IMR-90 (cell line): ENCODE data around the gene ENDOV. TPM values are rescaled to one million over a fixed set of nuclear protein-coding genes. Genes with fewer than 3 reads are reported as not detected.

ENCODE experiments used
- ATAC-seq: fragments of 200-7000 bp; cut with Tn5 transposase; 2 replicates; pipeline ENCODE4 v1.9.1; 2020; ENCODE audit warnings: low read depth, mild to moderate bottlenecking, moderate library complexity
- BruUV-seq: library from RNA; stranded (reverse); fragments of 400-500 nt; replicated peaks from 2 replicates; lab custom pipeline; 2021; lab: Mats Ljungman, UMichigan
- CTCF ChIA-PET: fragments of 300-600 bp; formaldehyde crosslinking; extraction: SDS; loops from one replicate; lab custom pipeline; 2021; ENCODE audit warnings: antibody characterized with exemption; lab: Yijun Ruan, JAX
- POLR2A ChIA-PET: fragments of 300-600 bp; sonication (Branson Sonifier 250); formaldehyde crosslinking; loops from one replicate; lab custom pipeline; 2022; ENCODE audit warnings: antibody characterized with exemption; ENCODE audit not compliant: unreplicated experiment; lab: Charles Lee
- DNase-seq: peaks from one replicate; pipeline ENCODE4 v3.0.0; 2013
- H2AFZ ChIP-seq: replicated peaks from 2 replicates; pipeline ENCODE3; 2013; ENCODE audit warnings: low read length, mild to moderate bottlenecking; ENCODE audit not compliant: poor library complexity
- H2AK5ac ChIP-seq: 2 replicates; pipeline ENCODE4 v1.6.1; 2013; ENCODE audit warnings: low read depth, low read length, inconsistent platforms
- H2AK9ac ChIP-seq: replicated peaks from 2 replicates; pipeline ENCODE3; 2013; ENCODE audit warnings: mild to moderate bottlenecking, low read depth, low read length, moderate library complexity; ENCODE audit not compliant: poor library complexity
- H2BK120ac ChIP-seq: 2 replicates; pipeline ENCODE4 v1.6.1; 2013; ENCODE audit warnings: low read depth, low read length, inconsistent platforms
- H2BK15ac ChIP-seq: 3 replicates; pipeline ENCODE4 v1.6.1; 2013; ENCODE audit warnings: low read depth, low read length, inconsistent platforms
- H2BK20ac ChIP-seq: 2 replicates; pipeline ENCODE4 v1.6.1; 2013; ENCODE audit warnings: low read depth, mild to moderate bottlenecking, inconsistent platforms, low read length, moderate library complexity
- H2BK5ac ChIP-seq: 2 replicates; pipeline ENCODE4 v1.6.1; 2013; ENCODE audit warnings: mild to moderate bottlenecking, low read depth, low read length, inconsistent platforms; ENCODE audit not compliant: poor library complexity, severe bottlenecking
- H3K14ac ChIP-seq: replicated peaks from 2 replicates; pipeline ENCODE4 v1.6.1; 2013; ENCODE audit warnings: low read depth, low read length, inconsistent platforms
- H3K18ac ChIP-seq: 2 replicates; pipeline ENCODE4 v1.6.1; 2013; ENCODE audit warnings: low read depth, low read length, control low read depth
- H3K23ac ChIP-seq: 2 replicates; pipeline ENCODE4 v1.6.1; 2013; ENCODE audit warnings: low read depth, low read length, inconsistent platforms
- H3K27ac ChIP-seq: 2 replicates; pipeline ENCODE4 v1.5.1; 2013; ENCODE audit warnings: mild to moderate bottlenecking, control low read depth, low read length; ENCODE audit not compliant: insufficient read depth
- H3K27me3 ChIP-seq: 2 replicates; pipeline ENCODE4 v1.6.1; 2013; ENCODE audit warnings: low read length; ENCODE audit not compliant: control insufficient read depth, insufficient read depth
- H3K36me3 ChIP-seq: 2 replicates; pipeline ENCODE4 v1.6.1; 2013; ENCODE audit warnings: low read length, mixed read lengths; ENCODE audit not compliant: control insufficient read depth, insufficient read depth
- H3K4ac ChIP-seq: 2 replicates; pipeline ENCODE4 v1.6.1; 2013; ENCODE audit warnings: low read depth, low read length, inconsistent platforms
- H3K4me1 ChIP-seq: 2 replicates; pipeline ENCODE4 v1.6.1; 2013; ENCODE audit warnings: low read length, mixed read lengths; ENCODE audit not compliant: control insufficient read depth, insufficient read depth
- H3K4me2 ChIP-seq: 2 replicates; pipeline ENCODE4 v1.6.1; 2013; ENCODE audit warnings: low read depth, mild to moderate bottlenecking, control low read depth, low read length, moderate library complexity
- H3K4me3 ChIP-seq: 2 replicates; pipeline ENCODE4 v1.5.1; 2013; ENCODE audit warnings: low read depth, mild to moderate bottlenecking, control low read depth, low read length, moderate library complexity; ENCODE audit not compliant: insufficient read depth
- H3K56ac ChIP-seq: 2 replicates; pipeline ENCODE4 v1.6.1; 2013; ENCODE audit warnings: low read length, inconsistent platforms; ENCODE audit not compliant: insufficient read depth; ENCODE audit errors: extremely low read depth
- H3K79me1 ChIP-seq, 2 experiments: 2 replicates each; pipeline ENCODE4 v1.6.1; 2013; ENCODE audit warnings: low read length in 2 of 2, inconsistent platforms in 1 of 2, low read depth in 1 of 2
- H3K9ac ChIP-seq: 2 replicates; pipeline ENCODE4 v1.6.1; 2013; ENCODE audit warnings: low read depth, low read length, control low read depth
- H3K9me1 ChIP-seq: 2 replicates; pipeline ENCODE4 v1.6.1; 2013; ENCODE audit warnings: low read length, inconsistent platforms; ENCODE audit not compliant: insufficient read depth
- H3K9me3 ChIP-seq: 2 replicates; pipeline ENCODE4 v1.6.1; 2013; ENCODE audit warnings: low read length; ENCODE audit not compliant: control insufficient read depth, insufficient read depth
- H4K20me1 ChIP-seq: 2 replicates; pipeline ENCODE4 v1.6.1; 2013; ENCODE audit warnings: low read length, inconsistent platforms; ENCODE audit not compliant: insufficient read depth
- H4K5ac ChIP-seq: 2 replicates; pipeline ENCODE4 v1.6.1; 2013; ENCODE audit warnings: mild to moderate bottlenecking, low read depth, low read length, control low read depth
- H4K8ac ChIP-seq, 2 experiments: 2 replicates each; pipeline ENCODE4 v1.6.1; 2013; ENCODE audit warnings: low read depth in 2 of 2, low read length in 2 of 2, control low read depth in 1 of 2, inconsistent platforms in 1 of 2
- H4K91ac ChIP-seq: 2 replicates; pipeline ENCODE4 v1.6.1; 2013; ENCODE audit warnings: low read depth, low read length, inconsistent platforms; ENCODE audit not compliant: insufficient read depth
- BHLHE40 ChIP-seq: fragments of 150-350 bp; IDR thresholded peaks from 2 replicates; pipeline ENCODE4 v1.6.1; 2016; ENCODE audit warnings: mild to moderate bottlenecking, low read depth, low read length
- CEBPB ChIP-seq: IDR thresholded peaks from 2 replicates; pipeline ENCODE4 v1.6.1; 2012; ENCODE audit warnings: low read depth, low read length, improper control_type of control experiment
- CHD1 ChIP-seq: IDR thresholded peaks from 2 replicates; pipeline ENCODE4 v1.6.1; 2012; ENCODE audit warnings: low read depth, low read length, improper control_type of control experiment
- FOS ChIP-seq: fragments of 150-350 bp; IDR thresholded peaks from 2 replicates; pipeline ENCODE4 v1.6.1; 2016; ENCODE audit warnings: low read depth, low read length
- MAFK ChIP-seq: IDR thresholded peaks from 2 replicates; pipeline ENCODE4 v1.6.1; 2012; ENCODE audit warnings: low read depth, low read length, improper control_type of control experiment
- MAZ ChIP-seq: IDR thresholded peaks from 2 replicates; pipeline ENCODE4 v1.6.1; 2012; ENCODE audit warnings: low read depth, mild to moderate bottlenecking, low read length, improper control_type of control experiment, moderate library complexity, borderline replicate concordance
- MXI1 ChIP-seq: IDR thresholded peaks from 2 replicates; pipeline ENCODE4 v1.6.1; 2012; ENCODE audit warnings: low read depth, mild to moderate bottlenecking, low read length, moderate library complexity, borderline replicate concordance
- NFE2L2 ChIP-seq: fragments of 150-350 bp; IDR thresholded peaks from 2 replicates; pipeline ENCODE4 v1.6.1; 2016; ENCODE audit warnings: low read depth, mild to moderate bottlenecking, low read length
- POLR2A ChIP-seq: IDR thresholded peaks from 2 replicates; pipeline ENCODE4 v1.6.1; 2012; ENCODE audit warnings: mild to moderate bottlenecking, low read depth, low read length
- RAD21 ChIP-seq: IDR thresholded peaks from 2 replicates; pipeline ENCODE4 v1.6.1; 2012; ENCODE audit warnings: low read length, improper control_type of control experiment
- RCOR1 ChIP-seq: IDR thresholded peaks from 2 replicates; pipeline ENCODE4 v1.6.1; 2012; ENCODE audit warnings: mild to moderate bottlenecking, low read length, improper control_type of control experiment; ENCODE audit not compliant: insufficient replicate concordance
- RFX5 ChIP-seq: IDR thresholded peaks from 2 replicates; pipeline ENCODE4 v1.8.0; 2012; ENCODE audit warnings: low read depth, mild to moderate bottlenecking, low read length, moderate library complexity
- SMC3 ChIP-seq: fragments of 150-350 bp; IDR thresholded peaks from 2 replicates; pipeline ENCODE4 v1.6.1; 2016; ENCODE audit warnings: low read depth, mild to moderate bottlenecking, antibody characterized with exemption, low read length, moderate library complexity
- WGBS, 2 experiments: methylation state at CpG; one replicate each; pipeline versions ENCODE4 v1.1.5 to v1.1.7; 2013; ENCODE audit warnings: missing lambda C conversion rate in 2 of 2; ENCODE audit not compliant: insufficient read length in 1 of 2; ENCODE audit errors: extremely low coverage in 2 of 2; 5-methylcytosine and 5-hydroxymethylcytosine counted together
- dilution Hi-C: fragments of 300-500 bp; cut with HindIII; formaldehyde crosslinking; loops from one replicate; pipeline ENCODE4 v1.14.3; 2018; ENCODE audit warnings: low sequenced_read_pairs; ENCODE audit not compliant: unreplicated experiment
- in situ Hi-C: fragments of 300-500 bp; cut with MboI; formaldehyde crosslinking; loops from 3 replicates; pipeline ENCODE4 v1.14.3; 2019; ENCODE audit warnings: low sequenced_read_pairs, inconsistent platforms, mixed read lengths
- intact Hi-C: fragments of 100-400 bp; cut with micrococcal nuclease; formaldehyde crosslinking; loops from 2 replicates; pipeline ENCODE4 v1.10.0; 2022
- polyA plus RNA-seq, 3 experiments: library from polyadenylated mRNA; depleted of rRNA; stranded (reverse); fragments of >200 nt; gene quantifications; 2 replicates each; pipeline ENCODE4 v1.2.3, GENCODE V29; 2012; ENCODE audit warnings: low replicate concordance in 1 of 3
- total RNA-seq: library from RNA; depleted of rRNA; stranded (reverse); fragments of >200 nt; gene quantifications from 2 replicates; pipeline ENCODE4 v1.2.3, GENCODE V29; 2012
- TF ChIP-seq, protein P1 (sequence below): fragments of 150-350 bp; IDR thresholded peaks from 2 replicates; pipeline ENCODE4 v1.6.1; 2016; ENCODE audit warnings: low read depth, mild to moderate bottlenecking, low read length, moderate library complexity, borderline replicate concordance
- TF ChIP-seq, protein P2 (sequence below): fragments of 150-350 bp; IDR thresholded peaks from 2 replicates; pipeline ENCODE4 v1.6.1; 2017; ENCODE audit warnings: mild to moderate bottlenecking, antibody characterized with exemption, low read length, low read depth
- TF ChIP-seq, protein P3 (sequence below): conservative IDR thresholded peaks from 2 replicates; pipeline ENCODE4 v1.5.1; 2012; ENCODE audit warnings: mild to moderate bottlenecking, low read depth, low read length, improper control_type of control experiment

The ENDOV gene
- total and polyA plus RNA-seq, 2 of the 4 experiments (the other 2 are of a cell fraction), result 15.1 to 30.3 TPM

DNA sequence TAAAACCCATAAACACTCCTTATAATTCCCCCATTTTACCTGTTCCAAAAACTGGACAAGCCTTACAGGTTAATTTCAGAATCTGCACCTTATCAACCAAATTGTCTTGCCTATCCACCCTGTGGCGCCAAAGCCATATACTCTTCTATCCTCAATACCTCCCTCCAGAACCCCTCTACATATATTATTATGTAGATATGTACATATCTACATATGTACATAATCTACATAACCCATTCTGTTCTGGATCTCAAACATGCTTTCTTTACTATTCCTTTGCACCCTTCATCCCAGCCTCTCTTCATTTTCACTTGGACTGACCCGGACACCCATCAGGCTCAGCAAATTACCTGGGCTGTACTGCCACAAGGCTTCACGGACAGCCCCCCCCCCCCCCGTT is 12.0 kb upstream of the ENDOV start:
- H3K27ac ChIP-seq, result no peak overlapping the region
- H2AK5ac ChIP-seq, result no peak overlapping the region
- H3K18ac ChIP-seq, result no peak overlapping the region
- intact Hi-C loops, result no loop called here
- H3K4me3 ChIP-seq, result no peak overlapping the region
- H3K9me1 ChIP-seq, result no peaks in the 10 kb centered on the region
- no peak overlapping the region for H4K5ac ChIP-seq
- dilution Hi-C loops, result no loop called here
- peaks cover 11% of the 10 kb centered on the region for H3K27me3 ChIP-seq
- H2AK9ac ChIP-seq, result no peak overlapping the region
- no peaks in the 10 kb centered on the region for H3K79me1 ChIP-seq
- no peak overlapping the region for H2AFZ ChIP-seq
- ATAC-seq, result no peak
- H3K4ac ChIP-seq, result no peak overlapping the region
- H2BK15ac ChIP-seq, result no peak overlapping the region
- no peak overlapping the region for H3K56ac ChIP-seq
- H4K20me1 ChIP-seq, result no peaks in the 10 kb centered on the region
- H4K8ac ChIP-seq, result no peak overlapping the region
- H3K9ac ChIP-seq, result no peak overlapping the region
- H3K23ac ChIP-seq, result no peak overlapping the region
- no peak overlapping the region for H3K14ac ChIP-seq
- H4K91ac ChIP-seq, result no peak overlapping the region
- CTCF ChIA-PET, result no interaction called here
- H2BK120ac ChIP-seq, result no peak overlapping the region
- no peak overlapping the region for H3K4me2 ChIP-seq
- WGBS, 2 experiments, result 86% methylated on average over 1 of the region's 4 CpGs; no CpG with 5 or more reads in 1 of the 2 experiments
- no peak overlapping the region for H2BK20ac ChIP-seq
- H2BK5ac ChIP-seq, result no peak overlapping the region
- H3K4me1 ChIP-seq, result no peaks in the 10 kb centered on the region
- H3K9me3 ChIP-seq, result no peaks in the 10 kb centered on the region
- no TSS peak for BruUV-seq
- POLR2A ChIA-PET, result no interaction called here
- H3K36me3 ChIP-seq, result no peaks in the 10 kb centered on the region
- DNase-seq, result no peak
- in situ Hi-C loops, result no loop called here
- TF ChIP-seq MXI1 (no peak), RAD21 (no peak), BHLHE40 (no peak), MAFK (no peak), CHD1 (no peak), RFX5 (no peak), CEBPB (no peak), POLR2A (no peak), RCOR1 (no peak), FOS (no peak), SMC3 (no peak), MAZ (no peak), NFE2L2 (no peak)
- TF ChIP-seq, protein P1, sequence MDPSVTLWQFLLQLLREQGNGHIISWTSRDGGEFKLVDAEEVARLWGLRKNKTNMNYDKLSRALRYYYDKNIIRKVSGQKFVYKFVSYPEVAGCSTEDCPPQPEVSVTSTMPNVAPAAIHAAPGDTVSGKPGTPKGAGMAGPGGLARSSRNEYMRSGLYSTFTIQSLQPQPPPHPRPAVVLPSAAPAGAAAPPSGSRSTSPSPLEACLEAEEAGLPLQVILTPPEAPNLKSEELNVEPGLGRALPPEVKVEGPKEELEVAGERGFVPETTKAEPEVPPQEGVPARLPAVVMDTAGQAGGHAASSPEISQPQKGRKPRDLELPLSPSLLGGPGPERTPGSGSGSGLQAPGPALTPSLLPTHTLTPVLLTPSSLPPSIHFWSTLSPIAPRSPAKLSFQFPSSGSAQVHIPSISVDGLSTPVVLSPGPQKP, result no peak
- TF ChIP-seq, protein P2, sequence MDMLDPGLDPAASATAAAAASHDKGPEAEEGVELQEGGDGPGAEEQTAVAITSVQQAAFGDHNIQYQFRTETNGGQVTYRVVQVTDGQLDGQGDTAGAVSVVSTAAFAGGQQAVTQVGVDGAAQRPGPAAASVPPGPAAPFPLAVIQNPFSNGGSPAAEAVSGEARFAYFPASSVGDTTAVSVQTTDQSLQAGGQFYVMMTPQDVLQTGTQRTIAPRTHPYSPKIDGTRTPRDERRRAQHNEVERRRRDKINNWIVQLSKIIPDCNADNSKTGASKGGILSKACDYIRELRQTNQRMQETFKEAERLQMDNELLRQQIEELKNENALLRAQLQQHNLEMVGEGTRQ, result no peak
- TF ChIP-seq, protein P3, sequence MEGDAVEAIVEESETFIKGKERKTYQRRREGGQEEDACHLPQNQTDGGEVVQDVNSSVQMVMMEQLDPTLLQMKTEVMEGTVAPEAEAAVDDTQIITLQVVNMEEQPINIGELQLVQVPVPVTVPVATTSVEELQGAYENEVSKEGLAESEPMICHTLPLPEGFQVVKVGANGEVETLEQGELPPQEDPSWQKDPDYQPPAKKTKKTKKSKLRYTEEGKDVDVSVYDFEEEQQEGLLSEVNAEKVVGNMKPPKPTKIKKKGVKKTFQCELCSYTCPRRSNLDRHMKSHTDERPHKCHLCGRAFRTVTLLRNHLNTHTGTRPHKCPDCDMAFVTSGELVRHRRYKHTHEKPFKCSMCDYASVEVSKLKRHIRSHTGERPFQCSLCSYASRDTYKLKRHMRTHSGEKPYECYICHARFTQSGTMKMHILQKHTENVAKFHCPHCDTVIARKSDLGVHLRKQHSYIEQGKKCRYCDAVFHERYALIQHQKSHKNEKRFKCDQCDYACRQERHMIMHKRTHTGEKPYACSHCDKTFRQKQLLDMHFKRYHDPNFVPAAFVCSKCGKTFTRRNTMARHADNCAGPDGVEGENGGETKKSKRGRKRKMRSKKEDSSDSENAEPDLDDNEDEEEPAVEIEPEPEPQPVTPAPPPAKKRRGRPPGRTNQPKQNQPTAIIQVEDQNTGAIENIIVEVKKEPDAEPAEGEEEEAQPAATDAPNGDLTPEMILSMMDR, result no peak
